Stimulated activated CD8-positive, alpha-beta memory T cell treated with anti-CD3 and anti-CD28 coated beads, Interleukin-7, amount 100 ng/mL, for 48 hours (primary cell): ENCODE measurements around the gene SLC4A1AP.

ENCODE experiments used
- DNase-seq, 2 donors: peaks; one replicate each; pipeline ENCODE4 v3.0.0-alpha.2; 2020; ENCODE audit warnings: low read depth in 1 of 2; ENCODE audit errors: extremely low read depth in 1 of 2

Gene SLC4A1AP

DNA sequence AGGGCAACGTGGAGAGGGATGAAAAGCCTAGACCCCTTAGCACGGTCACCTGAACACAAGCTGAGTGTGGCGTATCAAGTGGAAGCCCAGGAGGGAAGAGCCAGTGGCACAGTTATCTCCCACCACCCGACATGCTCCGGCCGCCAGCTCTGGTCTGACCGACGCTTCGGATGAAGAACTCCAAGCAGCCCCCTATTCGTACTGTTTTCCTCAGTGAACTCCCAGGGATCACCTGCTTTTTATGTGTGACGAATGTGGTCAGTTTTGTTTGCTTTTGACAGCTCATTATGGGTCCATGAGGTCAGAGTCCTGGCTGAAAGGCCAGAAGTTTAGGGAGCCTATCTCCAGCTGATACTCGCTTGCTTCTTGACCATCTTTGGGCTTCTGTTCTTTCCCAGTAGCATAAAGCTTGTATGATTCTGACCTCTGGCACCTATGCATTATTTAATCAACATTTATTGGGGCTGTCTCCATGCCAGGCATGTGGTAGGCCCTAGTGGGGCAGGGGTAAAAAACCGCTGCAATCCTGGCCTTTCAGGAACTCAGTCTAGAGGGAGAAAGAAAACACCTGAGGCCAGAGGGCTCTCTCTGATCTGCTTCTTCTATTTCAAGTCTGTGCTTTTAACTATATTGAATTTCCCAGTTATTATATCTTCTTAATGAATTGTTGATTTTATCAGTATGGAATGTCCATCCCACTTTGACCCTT lies 74.8 kb downstream of the SLC4A1AP start:
- no peak for DNase-seq

DNA sequence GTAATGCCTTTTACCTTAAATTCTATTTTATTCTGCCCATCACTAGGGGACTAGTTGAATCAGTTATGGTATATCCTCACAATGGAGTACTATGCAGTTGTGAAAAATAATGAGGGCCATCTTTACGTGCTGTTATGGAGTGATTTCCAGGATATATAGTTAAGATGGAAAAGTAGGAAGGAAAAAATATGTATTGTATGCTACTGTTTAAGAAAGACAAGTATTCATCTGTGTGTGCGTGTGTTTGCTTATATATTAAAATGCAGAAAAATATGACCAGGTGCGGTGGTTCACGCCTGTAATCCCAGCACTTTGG lies 75.3 kb downstream of the SLC4A1AP start:
- no peak for DNase-seq

DNA sequence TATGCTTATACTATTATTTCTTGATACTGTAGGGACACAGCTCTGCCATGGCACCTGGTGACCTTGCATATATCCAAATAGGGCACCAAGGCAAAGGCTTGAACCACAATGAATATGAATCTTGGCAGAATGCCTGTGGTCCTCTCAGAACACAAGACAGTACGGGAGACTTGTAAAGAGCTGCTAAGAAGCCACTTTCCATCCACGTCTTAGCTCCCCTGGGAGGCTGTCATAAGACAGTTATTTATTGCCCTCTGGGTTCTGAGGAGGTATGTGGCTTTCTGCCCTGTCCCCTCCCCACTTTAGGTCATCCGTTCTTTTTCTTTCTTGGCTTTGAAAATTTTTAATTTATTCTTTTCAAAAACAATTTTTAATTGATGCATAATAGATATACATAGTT lies 78.0 kb downstream of the SLC4A1AP start:
- DNase-seq: no peak

DNA sequence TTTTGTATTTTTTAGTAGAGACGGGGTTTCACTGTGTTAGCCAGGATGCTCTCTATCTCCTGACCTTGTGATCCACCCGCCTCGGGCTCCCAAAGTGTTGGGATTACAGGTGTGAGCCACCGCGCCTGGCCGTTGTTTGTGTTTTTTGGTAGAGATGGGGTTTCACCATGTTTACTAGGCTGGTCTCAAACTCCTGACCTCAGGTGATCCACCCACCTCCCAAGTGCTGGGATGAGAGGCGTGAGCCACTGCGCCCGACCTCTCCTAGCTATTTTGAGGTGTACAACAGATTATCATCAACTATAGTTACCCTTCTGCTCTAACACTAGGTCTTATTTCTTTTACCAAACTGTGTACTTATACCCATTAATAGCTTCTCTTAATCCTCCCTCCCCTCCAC lies 78.9 kb downstream of the SLC4A1AP start:
- DNase-seq: no peak
